Liver (tissue), 9 donors: Measurements from ENCODE around the gene PLEKHG4. TPM values are rescaled to one million over a fixed set of nuclear protein-coding genes. Genes with fewer than 3 reads are reported as not detected.

ENCODE experiments used
- DNase-seq: peaks from one replicate; pipeline ENCODE4 v3.0.0-alpha.2; 2017; ENCODE audit warnings: low spot score
- H3K27ac ChIP-seq, 2 donors: one replicate each; pipeline ENCODE4 v1.7.0; 2013; ENCODE audit warnings: inconsistent platforms in 2 of 2, low read length in 2 of 2, control low read depth in 1 of 2, low read depth in 1 of 2, mild to moderate bottlenecking in 1 of 2
- H3K27me3 ChIP-seq, 4 donors: one replicate each; pipeline versions ENCODE4 v1.6.1 to v1.7.0; 2013; ENCODE audit warnings: low read length in 3 of 4, inconsistent platforms in 1 of 4, mild to moderate bottlenecking in 1 of 4, moderate library complexity in 1 of 4; ENCODE audit not compliant: control insufficient read depth in 4 of 4, insufficient read depth in 4 of 4
- H3K36me3 ChIP-seq, 4 donors: one replicate each; pipeline versions ENCODE4 v1.6.1 to v1.7.0; 2013; ENCODE audit warnings: low read length in 3 of 4, mild to moderate bottlenecking in 3 of 4, low read depth in 1 of 4, moderate library complexity in 1 of 4; ENCODE audit not compliant: control insufficient read depth in 4 of 4, insufficient read depth in 3 of 4
- H3K4me1 ChIP-seq, 4 donors: one replicate each; pipeline versions ENCODE4 v1.6.1 to v1.7.0; 2013; ENCODE audit warnings: low read length in 3 of 4, mild to moderate bottlenecking in 3 of 4, moderate library complexity in 1 of 4; ENCODE audit not compliant: control insufficient read depth in 4 of 4, insufficient read depth in 4 of 4
- H3K4me3 ChIP-seq, 3 donors: one replicate each; pipeline versions ENCODE4 v1.6.1 to v1.7.0; 2013; ENCODE audit warnings: low read length in 3 of 3, control low read depth in 1 of 3, low read depth in 1 of 3, mild to moderate bottlenecking in 1 of 3
- H3K9ac ChIP-seq, 2 donors: one replicate each; pipeline ENCODE4 v1.7.0; 2013; ENCODE audit warnings: low read length in 2 of 2, mild to moderate bottlenecking in 2 of 2, moderate library complexity in 2 of 2, control low read depth in 1 of 2, low read depth in 1 of 2
- H3K9me3 ChIP-seq, 4 donors: one replicate each; pipeline versions ENCODE4 v1.6.1 to v1.7.0; 2013; ENCODE audit warnings: low read length in 3 of 4; ENCODE audit not compliant: control insufficient read depth in 4 of 4
- FOXA1 ChIP-seq: IDR thresholded peaks from 2 replicates; pipeline ENCODE4 v1.6.1; 2016; ENCODE audit warnings: antibody characterized with exemption
- FOXA2 ChIP-seq: IDR thresholded peaks from 2 replicates; pipeline ENCODE4 v1.6.1; 2016; ENCODE audit warnings: antibody characterized with exemption
- HNF4A ChIP-seq, 2 donors: conservative IDR thresholded peaks; 2 replicates each; pipeline ENCODE4 v1.6.1; 2016; ENCODE audit warnings: antibody characterized with exemption in 2 of 2, mild to moderate bottlenecking in 2 of 2
- HNF4G ChIP-seq: IDR thresholded peaks from 2 replicates; pipeline ENCODE4 v1.6.1; 2016; ENCODE audit warnings: antibody characterized with exemption
- NR2F2 ChIP-seq: IDR thresholded peaks from 2 replicates; pipeline ENCODE4 v1.6.1; 2016; ENCODE audit warnings: antibody characterized with exemption
- SP1 ChIP-seq: IDR thresholded peaks from 2 replicates; pipeline ENCODE4 v1.6.1; 2018; ENCODE audit warnings: antibody characterized with exemption, mild to moderate bottlenecking
- YY1 ChIP-seq: IDR thresholded peaks from 2 replicates; pipeline ENCODE4 v1.6.1; 2016; ENCODE audit warnings: antibody characterized with exemption, mild to moderate bottlenecking
- WGBS: extraction: QIAGEN DNeasy Blood & Tissue Kit; methylation state at CpG from one replicate; pipeline ENCODE4 v1.1.7; 2013; 5-methylcytosine and 5-hydroxymethylcytosine counted together
- polyA plus RNA-seq, 2 donors: library from polyadenylated mRNA; stranded (reverse) in 1 of 2; unstranded in 1 of 2; fragments of 200-250 nt in 1 of 2; fragments of >200 nt in 1 of 2; fragmentation: Nextera tagmentation in 1 of 2; extraction: Ambion mirVana in 1 of 2; gene quantifications; one replicate each; pipeline versions ENCODE4 v1.2.1 to v1.2.3, GENCODE V29; 2013 to 2015
- total RNA-seq, 2 donors: library from RNA; depleted of rRNA; stranded (reverse); fragments of >200 nt; gene quantifications; one replicate each; pipeline ENCODE4 v1.2.3, GENCODE V29; 2014
- TF ChIP-seq, protein P1 (sequence below): IDR thresholded peaks from 2 replicates; pipeline ENCODE4 v1.6.1; 2016; ENCODE audit warnings: antibody characterized with exemption
- TF ChIP-seq, protein P2 (sequence below): IDR thresholded peaks from 2 replicates; pipeline ENCODE4 v1.6.1; 2016; ENCODE audit warnings: antibody characterized with exemption
- TF ChIP-seq, protein P3 (sequence below): IDR thresholded peaks from 2 replicates; pipeline ENCODE4 v1.6.1; 2016; ENCODE audit warnings: antibody characterized with exemption
- TF ChIP-seq, protein P4 (sequence below): IDR thresholded peaks from 2 replicates; pipeline ENCODE4 v1.6.1; 2016; ENCODE audit warnings: antibody characterized with exemption, mild to moderate bottlenecking
- donor health status: healthy.
- donor health status: healthy.
- donor health status: healthy.
- donor health status: healthy.
- donor health status: healthy.

The PLEKHG4 gene
- total and polyA plus RNA-seq, 4 donors = 0.21 to 2.6 (median 0.68) TPM

DNA sequence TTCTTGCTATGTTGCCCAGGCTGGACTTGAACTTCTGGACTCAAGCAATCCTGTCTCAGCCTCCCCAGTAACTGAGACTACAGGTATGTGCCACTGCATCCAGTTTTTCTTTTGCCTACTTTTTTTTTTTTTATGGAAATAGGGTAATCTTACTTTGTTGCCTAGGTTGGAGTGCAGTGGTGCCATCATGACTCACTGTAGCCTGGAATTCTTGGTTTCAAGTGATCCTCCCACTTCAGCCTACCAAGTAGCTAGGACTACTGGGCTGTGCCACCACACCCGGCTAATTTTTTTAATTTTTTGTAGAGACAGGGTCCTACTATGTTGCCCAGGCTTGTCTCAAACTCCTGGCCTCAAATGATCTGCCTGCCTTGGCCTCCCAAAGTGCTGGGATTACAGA is 57.3 kb downstream of the PLEKHG4 start:
- 90% methylated on average over 1 of the region's 1 CpG for WGBS
- Histone ChIP-seq H3K27ac (no peak overlapping the region), H3K4me3 (no peak overlapping the region), H3K9ac (no peak overlapping the region), H3K4me1 (no peaks in the 10 kb centered on the region), H3K36me3 (no peaks in the 10 kb centered on the region), H3K9me3 (no peaks in the 10 kb centered on the region), H3K27me3 (no peaks in the 10 kb centered on the region)
- TF ChIP-seq, protein P1, sequence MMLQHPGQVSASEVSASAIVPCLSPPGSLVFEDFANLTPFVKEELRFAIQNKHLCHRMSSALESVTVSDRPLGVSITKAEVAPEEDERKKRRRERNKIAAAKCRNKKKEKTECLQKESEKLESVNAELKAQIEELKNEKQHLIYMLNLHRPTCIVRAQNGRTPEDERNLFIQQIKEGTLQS = no peak
- no peak for TF ChIP-seq HNF4A (conservative IDR thresholded peaks at IDR 0.05)
- no peak for TF ChIP-seq YY1
- TF ChIP-seq HNF4G = no peak
- TF ChIP-seq, protein P2, sequence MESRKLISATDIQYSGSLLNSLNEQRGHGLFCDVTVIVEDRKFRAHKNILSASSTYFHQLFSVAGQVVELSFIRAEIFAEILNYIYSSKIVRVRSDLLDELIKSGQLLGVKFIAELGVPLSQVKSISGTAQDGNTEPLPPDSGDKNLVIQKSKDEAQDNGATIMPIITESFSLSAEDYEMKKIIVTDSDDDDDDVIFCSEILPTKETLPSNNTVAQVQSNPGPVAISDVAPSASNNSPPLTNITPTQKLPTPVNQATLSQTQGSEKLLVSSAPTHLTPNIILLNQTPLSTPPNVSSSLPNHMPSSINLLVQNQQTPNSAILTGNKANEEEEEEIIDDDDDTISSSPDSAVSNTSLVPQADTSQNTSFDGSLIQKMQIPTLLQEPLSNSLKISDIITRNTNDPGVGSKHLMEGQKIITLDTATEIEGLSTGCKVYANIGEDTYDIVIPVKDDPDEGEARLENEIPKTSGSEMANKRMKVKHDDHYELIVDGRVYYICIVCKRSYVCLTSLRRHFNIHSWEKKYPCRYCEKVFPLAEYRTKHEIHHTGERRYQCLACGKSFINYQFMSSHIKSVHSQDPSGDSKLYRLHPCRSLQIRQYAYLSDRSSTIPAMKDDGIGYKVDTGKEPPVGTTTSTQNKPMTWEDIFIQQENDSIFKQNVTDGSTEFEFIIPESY = no peak
- TF ChIP-seq, protein P3, sequence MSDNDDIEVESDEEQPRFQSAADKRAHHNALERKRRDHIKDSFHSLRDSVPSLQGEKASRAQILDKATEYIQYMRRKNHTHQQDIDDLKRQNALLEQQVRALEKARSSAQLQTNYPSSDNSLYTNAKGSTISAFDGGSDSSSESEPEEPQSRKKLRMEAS = no peak
- TF ChIP-seq FOXA2 = no peak
- TF ChIP-seq NR2F2 = no peak
- TF ChIP-seq SP1 = no peak
- no peak for TF ChIP-seq FOXA1
- TF ChIP-seq, protein P4, sequence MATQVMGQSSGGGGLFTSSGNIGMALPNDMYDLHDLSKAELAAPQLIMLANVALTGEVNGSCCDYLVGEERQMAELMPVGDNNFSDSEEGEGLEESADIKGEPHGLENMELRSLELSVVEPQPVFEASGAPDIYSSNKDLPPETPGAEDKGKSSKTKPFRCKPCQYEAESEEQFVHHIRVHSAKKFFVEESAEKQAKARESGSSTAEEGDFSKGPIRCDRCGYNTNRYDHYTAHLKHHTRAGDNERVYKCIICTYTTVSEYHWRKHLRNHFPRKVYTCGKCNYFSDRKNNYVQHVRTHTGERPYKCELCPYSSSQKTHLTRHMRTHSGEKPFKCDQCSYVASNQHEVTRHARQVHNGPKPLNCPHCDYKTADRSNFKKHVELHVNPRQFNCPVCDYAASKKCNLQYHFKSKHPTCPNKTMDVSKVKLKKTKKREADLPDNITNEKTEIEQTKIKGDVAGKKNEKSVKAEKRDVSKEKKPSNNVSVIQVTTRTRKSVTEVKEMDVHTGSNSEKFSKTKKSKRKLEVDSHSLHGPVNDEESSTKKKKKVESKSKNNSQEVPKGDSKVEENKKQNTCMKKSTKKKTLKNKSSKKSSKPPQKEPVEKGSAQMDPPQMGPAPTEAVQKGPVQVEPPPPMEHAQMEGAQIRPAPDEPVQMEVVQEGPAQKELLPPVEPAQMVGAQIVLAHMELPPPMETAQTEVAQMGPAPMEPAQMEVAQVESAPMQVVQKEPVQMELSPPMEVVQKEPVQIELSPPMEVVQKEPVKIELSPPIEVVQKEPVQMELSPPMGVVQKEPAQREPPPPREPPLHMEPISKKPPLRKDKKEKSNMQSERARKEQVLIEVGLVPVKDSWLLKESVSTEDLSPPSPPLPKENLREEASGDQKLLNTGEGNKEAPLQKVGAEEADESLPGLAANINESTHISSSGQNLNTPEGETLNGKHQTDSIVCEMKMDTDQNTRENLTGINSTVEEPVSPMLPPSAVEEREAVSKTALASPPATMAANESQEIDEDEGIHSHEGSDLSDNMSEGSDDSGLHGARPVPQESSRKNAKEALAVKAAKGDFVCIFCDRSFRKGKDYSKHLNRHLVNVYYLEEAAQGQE = no peak
- no peak for DNase-seq

Other genes with a start within 250 kb of the PLEKHG4 start
- gene PHAF1, start 169.6 kb upstream of the PLEKHG4 start, total RNA-seq = 10 to 100 TPM; 29.1 to 42.4 TPM
- gene PHAF1, start 169.6 kb upstream of the PLEKHG4 start, polyA plus RNA-seq = 10 to 100 TPM; 26.6 to 27.7 TPM
- gene B3GNT9, start 128.5 kb upstream of the PLEKHG4 start, total RNA-seq = 1 to 10 TPM; 1.2 to 2.3 TPM
- gene B3GNT9, start 128.5 kb upstream of the PLEKHG4 start, polyA plus RNA-seq = 1 to 10 TPM in 1 of 2 donors, under 1 TPM in 1; 0.43 to 1.6 TPM
- 10 to 100 TPM in 1 of 2 donors, 1 to 10 TPM in 1; 5.7 to 10.5 TPM for gene TRADD, start 119.6 kb upstream of the PLEKHG4 start, total RNA-seq
- gene TRADD, start 119.6 kb upstream of the PLEKHG4 start, polyA plus RNA-seq = 10 to 100 TPM in 1 of 2 donors, 1 to 10 TPM in 1; 9.7 to 10.8 TPM
- gene FBXL8, start 119.6 kb upstream of the PLEKHG4 start, total RNA-seq = 1 to 10 TPM; 1.4 to 9.2 TPM
- 1 to 10 TPM; 6.1 to 6.2 TPM for gene FBXL8, start 119.6 kb upstream of the PLEKHG4 start, polyA plus RNA-seq
- gene HSF4, start 114.8 kb upstream of the PLEKHG4 start, total RNA-seq = 1 to 10 TPM in 1 of 2 donors, under 1 TPM in 1; 0.42 to 5.1 TPM
- gene HSF4, start 114.8 kb upstream of the PLEKHG4 start, polyA plus RNA-seq = 1 to 10 TPM; 3.8 to 4.9 TPM
- 1 to 10 TPM; 3.0 to 9.9 TPM for gene NOL3, start 109.0 kb upstream of the PLEKHG4 start, total RNA-seq
- 10 to 100 TPM; 11.4 to 18.0 TPM for gene NOL3, start 109.0 kb upstream of the PLEKHG4 start, polyA plus RNA-seq
- gene MATCAP1, start 95.6 kb upstream of the PLEKHG4 start, total RNA-seq = 1 to 10 TPM; 2.7 to 4.8 TPM
- 1 to 10 TPM; 1.5 to 3.8 TPM for gene MATCAP1, start 95.6 kb upstream of the PLEKHG4 start, polyA plus RNA-seq
- 1 to 10 TPM; 2.2 to 3.3 TPM for gene EXOC3L1, start 89.4 kb upstream of the PLEKHG4 start, total RNA-seq
- gene EXOC3L1, start 89.4 kb upstream of the PLEKHG4 start, polyA plus RNA-seq = 1 to 10 TPM; 1.1 to 3.7 TPM
- gene E2F4, start 87.4 kb upstream of the PLEKHG4 start, total RNA-seq = 100 to 1,000 TPM in 1 of 2 donors, 10 to 100 TPM in 1; 39.2 to 107 TPM
- gene E2F4, start 87.4 kb upstream of the PLEKHG4 start, polyA plus RNA-seq = 10 to 100 TPM; 18.1 to 20.7 TPM
- gene ELMO3, start 80.4 kb upstream of the PLEKHG4 start, total RNA-seq = 1 to 10 TPM; 3.8 TPM
- 1 to 10 TPM; 1.7 to 2.5 TPM for gene ELMO3, start 80.4 kb upstream of the PLEKHG4 start, polyA plus RNA-seq
- 10 to 100 TPM; 22.3 to 42.2 TPM for gene TMEM208, start 52.4 kb upstream of the PLEKHG4 start, total RNA-seq
- 100 to 1,000 TPM in 1 of 2 donors, 10 to 100 TPM in 1; 98.2 to 140 TPM for gene TMEM208, start 52.4 kb upstream of the PLEKHG4 start, polyA plus RNA-seq
- 1 to 10 TPM; 5.4 to 6.4 TPM for gene FHOD1, start 32.1 kb upstream of the PLEKHG4 start, total RNA-seq
- gene FHOD1, start 32.1 kb upstream of the PLEKHG4 start, polyA plus RNA-seq = 1 to 10 TPM; 2.2 to 2.9 TPM
- gene SLC9A5, start 30.6 kb upstream of the PLEKHG4 start, total RNA-seq = under 1 TPM; 0.05 to 0.25 TPM
- under 1 TPM in 1 of 2 donors, not detected in 1; 0.09 TPM for gene SLC9A5, start 30.6 kb upstream of the PLEKHG4 start, polyA plus RNA-seq
- gene KCTD19, start 47.2 kb downstream of the PLEKHG4 start, total RNA-seq = under 1 TPM in 1 of 2 donors, not detected in 1; 0.28 TPM
- not detected for gene KCTD19, start 47.2 kb downstream of the PLEKHG4 start, polyA plus RNA-seq
- gene LRRC36, start 47.3 kb downstream of the PLEKHG4 start, total RNA-seq = under 1 TPM in 1 of 2 donors, not detected in 1; 0.08 TPM
- gene LRRC36, start 47.3 kb downstream of the PLEKHG4 start, polyA plus RNA-seq = not detected
- gene TPPP3, start 114.0 kb downstream of the PLEKHG4 start, total RNA-seq = under 1 TPM; 0.28 to 0.84 TPM
- gene TPPP3, start 114.0 kb downstream of the PLEKHG4 start, polyA plus RNA-seq = under 1 TPM; 0.35 to 0.75 TPM
- 1 to 10 TPM in 1 of 2 donors, under 1 TPM in 1; 0.33 to 1.6 TPM for gene ZDHHC1, start 136.9 kb downstream of the PLEKHG4 start, total RNA-seq
- gene ZDHHC1, start 136.9 kb downstream of the PLEKHG4 start, polyA plus RNA-seq = 1 to 10 TPM in 1 of 2 donors, under 1 TPM in 1; 0.53 to 1.6 TPM
- 1 to 10 TPM in 1 of 2 donors, under 1 TPM in 1; 0.51 to 6.7 TPM for gene HSD11B2, start 151.6 kb downstream of the PLEKHG4 start, total RNA-seq
- 1 to 10 TPM; 1.8 to 2.7 TPM for gene HSD11B2, start 151.6 kb downstream of the PLEKHG4 start, polyA plus RNA-seq
- 10 to 100 TPM; 73.2 to 80.2 TPM for gene ATP6V0D1, start 201.6 kb downstream of the PLEKHG4 start, total RNA-seq
- gene ATP6V0D1, start 201.6 kb downstream of the PLEKHG4 start, polyA plus RNA-seq = 10 to 100 TPM; 47.6 to 59.9 TPM
- gene AGRP, start 204.0 kb downstream of the PLEKHG4 start, total RNA-seq = not detected
- under 1 TPM; 0.18 to 0.50 TPM for gene AGRP, start 204.0 kb downstream of the PLEKHG4 start, polyA plus RNA-seq
- 10 to 100 TPM; 16.8 to 25.2 TPM for gene RIPOR1, start 249.3 kb downstream of the PLEKHG4 start, total RNA-seq
- 10 to 100 TPM in 1 of 2 donors, 1 to 10 TPM in 1; 7.6 to 13.8 TPM for gene RIPOR1, start 249.3 kb downstream of the PLEKHG4 start, polyA plus RNA-seq